ENCODE data around the gene OXCT1. TPM values are rescaled to one million over a fixed set of nuclear protein-coding genes. Genes with fewer than 3 reads are reported as not detected.

OXCT1 gene
- total RNA-seq, 1 donor from 2014 or later: 27.4 TPM

GRCh38 chr5:41789434-41789833 lies 80.8 kb downstream of the OXCT1 start:
- no peak for ATAC-seq (ENCODE audit: low read depth)
- CTCF ChIA-PET: no interaction called here
- intact Hi-C loops (cut with micrococcal nuclease): no loop called here
- H3K4me1 Mint-ChIP-seq: no peaks in the 10 kb centered on the region
- H3K36me3 Mint-ChIP-seq (ENCODE audit: low read depth): peaks cover 48% of the 10 kb centered on the region
- no peak overlapping the region for H3K4me3 Mint-ChIP-seq
- TF ChIP-seq CTCF (IDR thresholded peaks at IDR 0.05): no peak
- DNase-seq: no peak
- POLR2A ChIA-PET: no interaction called here
- no peaks in the 10 kb centered on the region for H3K27me3 Mint-ChIP-seq
- H3K27ac Mint-ChIP-seq: no peak overlapping the region
- H3K9me3 Mint-ChIP-seq: no peaks in the 10 kb centered on the region

GRCh38 chr5:41788941-41789368 lies 81.3 kb downstream of the OXCT1 start:
- no peaks in the 10 kb centered on the region for H3K27me3 Mint-ChIP-seq
- DNase-seq: no peak
- intact Hi-C loops (cut with micrococcal nuclease): no loop called here
- peaks cover 48% of the 10 kb centered on the region for H3K36me3 Mint-ChIP-seq (ENCODE audit: low read depth)
- no peaks in the 10 kb centered on the region for H3K4me1 Mint-ChIP-seq
- ChIA-PET POLR2A (no interaction called here), CTCF (no interaction called here)
- H3K27ac Mint-ChIP-seq: no peak overlapping the region
- H3K9me3 Mint-ChIP-seq: no peaks in the 10 kb centered on the region
- TF ChIP-seq CTCF (IDR thresholded peaks at IDR 0.05): no peak
- no peak for ATAC-seq (ENCODE audit: low read depth)
- no peak overlapping the region for H3K4me3 Mint-ChIP-seq

- no peak overlapping the region for H3K27ac Mint-ChIP-seq
- POLR2A ChIA-PET: no interaction called here
- H3K4me3 Mint-ChIP-seq: no peak overlapping the region
- CTCF ChIA-PET: no interaction called here
- H3K36me3 Mint-ChIP-seq (ENCODE audit: low read depth): peaks cover 48% of the 10 kb centered on the region
- ATAC-seq (ENCODE audit: low read depth): no peak
- H3K9me3 Mint-ChIP-seq: no peaks in the 10 kb centered on the region
- no peak for DNase-seq
- H3K27me3 Mint-ChIP-seq: no peaks in the 10 kb centered on the region
- no peaks in the 10 kb centered on the region for H3K4me1 Mint-ChIP-seq
- intact Hi-C loops (cut with micrococcal nuclease): no loop called here
- TF ChIP-seq CTCF (IDR thresholded peaks at IDR 0.05): no peak
These were observed 83.0 kb downstream of the OXCT1 start for GRCh38 chr5:41787265-41787664.

GRCh38 chr5:41785061-41785460 lies 85.2 kb downstream of the OXCT1 start:
- no peaks in the 10 kb centered on the region for H3K27me3 Mint-ChIP-seq
- no peak for ATAC-seq (ENCODE audit: low read depth)

GRCh38 chr5:41778410-41778809 lies 91.8 kb downstream of the OXCT1 start:
- Mint-ChIP-seq H3K36me3 (ENCODE audit: low read depth) (peaks cover 42% of the 10 kb centered on the region), H3K27me3 (no peaks in the 10 kb centered on the region), H3K27ac (no peak overlapping the region), H3K4me3 (no peak overlapping the region), H3K4me1 (no peaks in the 10 kb centered on the region), H3K9me3 (no peaks in the 10 kb centered on the region)
- intact Hi-C loops (cut with micrococcal nuclease): no loop called here
- TF ChIP-seq CTCF (IDR thresholded peaks at IDR 0.05): no peak
- ATAC-seq (ENCODE audit: low read depth) (no peak), DNase-seq (no peak)
- ChIA-PET POLR2A (no interaction called here), CTCF (no interaction called here)

More at GRCh38 chr5:41785061-41785460, 85.2 kb downstream of the OXCT1 start:
- H3K9me3 Mint-ChIP-seq: no peaks in the 10 kb centered on the region
- ChIA-PET CTCF (no interaction called here), POLR2A (no interaction called here)
- no peak for TF ChIP-seq CTCF (IDR thresholded peaks at IDR 0.05)
- H3K4me3 Mint-ChIP-seq: no peak overlapping the region
- H3K4me1 Mint-ChIP-seq: no peaks in the 10 kb centered on the region
- no peak for DNase-seq
- intact Hi-C loops (cut with micrococcal nuclease): no loop called here
- peaks cover 48% of the 10 kb centered on the region for H3K36me3 Mint-ChIP-seq (ENCODE audit: low read depth)
- H3K27ac Mint-ChIP-seq: no peak overlapping the region
